GM19463 (cell line): ENCODE measurements around the gene MPEG1.

Source experiments
- ATAC-seq: cut with Tn5 transposase; IDR thresholded peaks from one replicate; pipeline ENCODE4 v1.9.1; 2021; ENCODE audit warnings: mild to moderate bottlenecking, moderate library complexity; ENCODE audit not compliant: unreplicated experiment

MPEG1 gene, protein sequence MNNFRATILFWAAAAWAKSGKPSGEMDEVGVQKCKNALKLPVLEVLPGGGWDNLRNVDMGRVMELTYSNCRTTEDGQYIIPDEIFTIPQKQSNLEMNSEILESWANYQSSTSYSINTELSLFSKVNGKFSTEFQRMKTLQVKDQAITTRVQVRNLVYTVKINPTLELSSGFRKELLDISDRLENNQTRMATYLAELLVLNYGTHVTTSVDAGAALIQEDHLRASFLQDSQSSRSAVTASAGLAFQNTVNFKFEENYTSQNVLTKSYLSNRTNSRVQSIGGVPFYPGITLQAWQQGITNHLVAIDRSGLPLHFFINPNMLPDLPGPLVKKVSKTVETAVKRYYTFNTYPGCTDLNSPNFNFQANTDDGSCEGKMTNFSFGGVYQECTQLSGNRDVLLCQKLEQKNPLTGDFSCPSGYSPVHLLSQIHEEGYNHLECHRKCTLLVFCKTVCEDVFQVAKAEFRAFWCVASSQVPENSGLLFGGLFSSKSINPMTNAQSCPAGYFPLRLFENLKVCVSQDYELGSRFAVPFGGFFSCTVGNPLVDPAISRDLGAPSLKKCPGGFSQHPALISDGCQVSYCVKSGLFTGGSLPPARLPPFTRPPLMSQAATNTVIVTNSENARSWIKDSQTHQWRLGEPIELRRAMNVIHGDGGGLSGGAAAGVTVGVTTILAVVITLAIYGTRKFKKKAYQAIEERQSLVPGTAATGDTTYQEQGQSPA

DNA sequence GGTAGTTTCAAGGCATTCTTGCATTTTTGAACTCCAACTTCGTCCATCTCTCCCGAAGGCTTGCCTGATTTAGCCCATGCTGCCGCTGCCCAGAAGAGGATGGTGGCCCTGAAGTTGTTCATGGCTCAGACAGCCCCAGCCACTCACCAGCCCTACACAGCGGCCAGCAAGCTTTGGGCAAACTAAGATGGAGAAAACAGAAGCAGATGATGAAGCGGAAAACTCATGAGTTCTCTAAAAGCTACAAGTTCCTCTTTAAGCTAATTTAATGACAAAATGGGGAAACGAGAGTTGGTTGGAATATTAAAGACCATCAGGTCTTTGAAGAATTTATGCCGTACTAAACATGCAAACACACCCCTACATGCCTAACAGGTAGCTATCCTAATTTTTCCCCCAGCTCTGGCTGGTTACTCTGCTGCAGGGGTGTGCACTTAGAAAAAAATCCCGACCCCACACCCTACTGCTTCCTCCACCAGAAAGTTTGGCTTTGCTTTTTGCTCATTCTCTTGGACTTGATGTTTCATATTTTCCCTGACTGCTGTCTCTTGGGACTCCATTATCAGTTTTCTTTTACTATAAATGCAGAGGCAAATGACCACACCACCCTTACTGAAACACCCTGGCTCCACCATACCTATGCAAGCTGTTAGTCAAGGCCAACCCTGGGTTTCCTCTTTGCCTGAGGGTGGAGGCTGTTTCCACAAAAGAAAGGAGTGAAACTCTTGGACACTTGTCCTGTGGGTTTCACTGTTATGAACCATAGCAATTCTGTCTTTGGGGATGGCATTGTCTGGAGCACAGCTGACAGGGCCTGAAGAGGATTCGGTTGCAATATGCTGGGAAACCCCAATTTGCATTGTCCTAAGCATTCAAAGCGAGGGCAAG is at the start of gene MPEG1:
Gene MPEG1 (minus strand): TSS at position 184 of the 888 bp plus-strand sequence. CDS start 62 bp downstream, at position 122.
- ATAC-seq, result peak; percentile 16

DNA sequence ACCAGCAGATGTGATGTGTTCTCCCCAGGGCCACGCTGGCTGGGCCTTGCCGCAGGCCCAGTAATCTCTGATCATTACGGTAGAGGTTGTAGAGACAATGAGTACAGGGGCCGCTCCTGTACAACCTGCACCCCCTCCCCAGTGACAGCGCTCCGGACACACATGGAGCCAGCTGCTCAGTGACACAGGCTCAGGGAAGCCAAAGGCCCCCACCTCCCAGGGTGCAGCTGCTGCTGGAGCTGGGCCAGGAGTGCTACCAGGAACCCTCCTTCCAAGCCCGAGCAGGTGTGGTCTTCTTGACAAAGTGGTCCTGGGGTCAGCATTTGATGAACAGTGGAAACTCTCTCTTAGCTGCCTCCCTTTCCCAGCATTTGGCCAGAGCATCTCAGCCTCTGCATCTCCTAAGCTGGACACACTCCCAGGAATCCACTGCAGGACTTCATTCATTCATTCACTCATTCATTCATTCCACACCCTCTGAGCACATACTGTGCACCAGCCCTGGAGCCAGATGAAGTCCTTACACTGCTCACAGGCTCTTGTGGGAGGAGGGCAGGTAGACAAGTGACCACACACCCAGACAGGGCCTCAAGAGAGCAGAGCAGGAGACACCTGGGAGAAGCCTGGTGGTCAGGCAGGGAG is 49.6 kb upstream of the MPEG1 start:
- no peak for ATAC-seq

GRCh38 chr11:59261150-59261549 is 48.4 kb upstream of the MPEG1 start:
- no peak for ATAC-seq

DNA sequence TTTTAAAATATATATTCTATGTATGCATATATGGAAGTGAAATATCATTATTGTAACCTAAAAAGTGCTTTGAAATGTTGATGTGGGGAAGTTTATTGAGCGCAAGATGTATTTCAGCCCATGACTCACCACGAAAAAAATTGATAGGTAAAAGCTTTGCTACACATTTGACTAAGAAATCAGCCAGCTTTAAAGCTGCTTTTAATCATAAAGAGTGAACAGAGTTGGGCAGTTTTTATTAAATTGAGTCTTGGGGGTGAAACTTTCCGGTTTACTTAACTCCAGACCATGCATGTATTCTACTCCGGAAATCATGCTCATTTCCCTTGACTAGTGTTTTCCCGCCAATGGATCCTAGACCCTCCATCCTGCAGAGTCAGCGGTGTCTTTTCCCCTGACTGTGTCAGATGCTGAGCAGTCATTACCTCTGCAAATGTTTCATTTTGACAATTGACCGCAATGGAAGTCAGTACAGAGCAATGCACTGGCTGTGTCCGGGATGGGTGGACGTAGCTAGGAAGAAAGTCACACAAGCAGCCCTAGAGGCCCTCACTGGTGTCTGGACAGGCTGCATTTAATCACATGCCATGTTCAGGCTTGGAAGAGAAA is 47.2 kb upstream of the MPEG1 start:
- peak; percentile 59 for ATAC-seq

GRCh38 chr11:59259047-59259446 is 46.3 kb upstream of the MPEG1 start:
- no peak for ATAC-seq

DNA sequence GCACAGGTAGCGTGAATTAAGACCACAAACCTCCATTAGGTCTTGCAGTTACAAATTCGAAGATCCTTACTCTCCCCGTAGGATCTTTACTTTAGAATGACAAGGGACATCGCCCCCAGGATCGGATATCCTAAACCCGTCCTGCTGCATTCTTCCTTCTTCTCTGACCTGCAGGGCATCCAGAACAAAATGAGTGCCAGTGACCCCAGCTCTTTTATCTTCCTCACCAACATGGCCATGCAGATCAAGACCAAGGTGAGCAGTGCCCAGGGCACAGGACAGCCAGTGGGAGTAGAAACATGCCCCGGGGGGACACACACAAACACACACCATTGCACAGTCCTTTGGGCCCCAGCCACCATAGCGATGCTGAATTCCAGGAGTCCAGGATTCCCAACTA is 42.6 kb upstream of the MPEG1 start:
- ATAC-seq, result no peak

GRCh38 chr11:59254286-59254685 is 41.6 kb upstream of the MPEG1 start:
- no peak for ATAC-seq

DNA sequence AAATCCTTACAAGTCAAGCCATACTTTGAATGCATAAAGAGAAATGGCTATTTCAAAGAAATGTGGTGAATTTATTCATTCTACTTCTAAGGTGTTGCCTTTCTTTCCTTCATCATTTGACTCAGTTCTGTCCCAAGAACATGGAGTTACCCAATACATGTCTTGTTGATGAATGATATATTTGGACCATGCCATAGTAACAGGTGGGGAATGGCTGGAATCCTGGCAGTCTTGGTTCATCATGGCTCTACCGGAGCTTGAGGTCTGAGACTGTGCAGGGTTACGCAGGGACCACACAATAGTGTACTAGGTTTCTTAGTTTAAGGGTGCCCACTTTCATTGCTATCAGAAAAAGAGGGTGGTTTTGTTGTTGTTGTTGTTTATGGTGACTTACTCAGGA is 40.3 kb upstream of the MPEG1 start:
- ATAC-seq, result no peak

- ATAC-seq, result no peak
These were observed 36.8 kb upstream of the MPEG1 start for GRCh38 chr11:59249535-59249934.

- ATAC-seq, result no peak
These were observed 35.0 kb upstream of the MPEG1 start for GRCh38 chr11:59247531-59248227.

- ATAC-seq, result no peak
These were observed 30.9 kb upstream of the MPEG1 start for GRCh38 chr11:59243633-59244032.

- ATAC-seq, result no peak
These were observed 27.6 kb upstream of the MPEG1 start for GRCh38 chr11:59240322-59240721.

DNA sequence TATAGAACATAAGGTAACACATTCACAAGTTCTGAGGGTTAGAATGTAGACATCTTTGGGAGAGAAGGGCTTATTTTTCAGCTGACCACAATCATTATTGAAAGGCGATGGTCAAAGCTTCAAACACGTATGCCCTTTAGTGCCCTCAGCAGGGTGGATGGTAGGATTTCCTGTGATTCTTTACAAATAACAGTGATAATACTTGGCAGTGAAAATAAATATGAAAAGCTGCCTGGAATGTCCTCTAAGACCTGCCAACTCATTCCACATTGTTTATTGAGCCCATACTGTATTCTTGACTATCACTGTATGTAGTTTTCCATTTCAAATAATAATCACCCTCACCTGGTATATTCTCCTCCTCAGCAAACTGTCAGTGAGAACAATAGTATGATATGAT is 13.7 kb upstream of the MPEG1 start:
- no peak for ATAC-seq

- ATAC-seq, result peak; percentile 18
These were observed 12.3 kb upstream of the MPEG1 start for GRCh38 chr11:59225017-59225416.

DNA sequence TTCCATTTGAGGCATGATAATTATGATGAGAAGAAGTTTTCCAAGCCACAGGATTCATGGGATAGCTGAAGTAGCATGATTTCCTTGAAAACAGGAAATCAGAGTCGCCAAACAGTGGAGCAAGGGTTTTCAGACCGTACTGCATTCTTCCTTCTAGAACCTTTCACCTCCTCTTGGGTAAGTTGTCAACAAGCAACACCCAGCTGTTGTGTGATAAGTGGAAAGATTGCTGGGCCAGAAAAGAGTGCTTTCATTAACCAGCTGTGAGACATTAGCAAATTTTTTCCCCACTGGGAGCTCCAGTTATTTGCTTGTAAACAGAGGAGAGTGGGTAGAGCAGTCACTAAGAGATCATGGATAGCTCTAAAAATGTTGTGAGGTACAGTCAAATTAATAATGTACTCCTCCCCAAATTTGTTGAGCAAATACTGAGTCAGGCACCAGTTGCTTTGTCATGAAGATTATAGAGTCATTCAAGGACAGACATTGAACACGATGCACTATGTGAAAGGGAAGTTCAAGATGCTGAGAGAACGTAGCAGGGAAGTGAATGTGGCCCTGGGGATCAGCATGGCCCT is 11.7 kb upstream of the MPEG1 start:
- ATAC-seq, result peak; percentile 41

DNA sequence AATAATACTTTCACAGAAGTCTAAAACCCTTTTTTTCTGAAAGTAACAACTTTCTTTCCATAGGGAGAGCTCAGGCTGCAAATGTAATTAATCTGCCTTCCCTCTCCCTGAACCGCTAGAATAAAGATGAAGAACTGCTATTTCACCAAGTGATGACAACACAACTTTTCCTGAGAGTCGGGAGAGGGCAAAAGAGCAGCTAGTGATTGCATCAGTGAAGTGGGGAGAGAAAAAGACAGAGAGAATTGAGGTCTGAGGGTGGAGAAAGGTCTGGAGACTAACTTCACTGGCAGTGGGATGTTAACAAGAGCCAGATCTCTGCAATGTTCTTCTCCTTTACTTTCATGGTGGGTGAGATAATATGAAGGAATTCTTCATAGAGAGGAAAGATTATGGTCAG is 10.9 kb upstream of the MPEG1 start:
- ATAC-seq, result no peak

- ATAC-seq, result no peak
These were observed 10.4 kb upstream of the MPEG1 start for GRCh38 chr11:59223177-59223576.

GRCh38 chr11:59222464-59223060 is 9.8 kb upstream of the MPEG1 start:
- no peak for ATAC-seq

DNA sequence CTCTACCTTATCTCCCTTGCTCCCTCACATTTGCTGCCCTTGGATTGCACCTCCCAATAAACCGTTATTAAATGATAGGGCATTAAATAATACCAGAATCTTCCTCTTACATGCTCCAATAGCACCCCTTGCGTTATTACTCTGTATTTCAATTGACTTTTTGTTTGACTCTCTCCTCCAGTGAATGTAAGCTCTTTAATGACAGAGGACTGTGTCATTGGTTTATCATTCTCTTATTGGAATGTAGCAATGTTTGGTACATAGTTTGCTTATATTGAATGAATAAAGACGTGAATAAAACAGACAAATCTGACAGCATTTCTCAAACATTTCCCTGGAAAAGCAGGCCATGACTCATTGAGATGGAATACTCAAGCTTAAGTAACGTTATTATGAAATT is 8.7 kb upstream of the MPEG1 start:
- ATAC-seq, result no peak
